Breast epithelium (tissue), 4 donors: ENCODE data around the gene SERPINB13. TPM values are rescaled to one million over a fixed set of nuclear protein-coding genes. Genes with fewer than 3 reads are reported as not detected.

ENCODE experiments used
- DNase-seq, 2 donors: peaks; one replicate each; pipeline ENCODE4 v3.0.0-alpha.2; 2019; ENCODE audit warnings: low spot score in 2 of 2
- H3K27ac ChIP-seq, 2 donors: fragments of 200-600 bp; sonication (generic) in 1 of 2; one replicate each; pipeline ENCODE4 v1.5.1; 2016 to 2019; ENCODE audit warnings: mild to moderate bottlenecking in 1 of 2
- H3K27me3 ChIP-seq, 2 donors: fragments of 200-600 bp; sonication (generic) in 1 of 2; one replicate each; pipeline versions ENCODE4 v1.5.1 to v1.6.0; 2017 to 2019; ENCODE audit warnings: control low read depth in 1 of 2, mild to moderate bottlenecking in 1 of 2
- H3K36me3 ChIP-seq: fragments of 200-600 bp; one replicate; pipeline ENCODE4 v1.5.1; 2019
- H3K4me1 ChIP-seq, 2 donors: fragments of 200-600 bp; sonication (generic); one replicate each; pipeline ENCODE4 v1.5.1; 2016 to 2019; ENCODE audit warnings: control low read depth in 1 of 2
- H3K4me3 ChIP-seq, 3 donors: fragments of 200-600 bp; sonication (generic); 1 replicate in 2 of 3; 2 replicates in 1 of 3; pipeline ENCODE4 v1.5.1; 2016 to 2019; ENCODE audit warnings: mild to moderate bottlenecking in 3 of 3, moderate library complexity in 2 of 3
- H3K9me3 ChIP-seq, 2 donors: fragments of 200-600 bp; sonication (generic) in 1 of 2; one replicate each; pipeline ENCODE4 v1.5.1; 2016 to 2019; ENCODE audit warnings: control low read depth in 1 of 2
- CTCF ChIP-seq, 3 donors: fragments of 450-650 bp; IDR thresholded peaks; one replicate each; pipeline ENCODE4 v1.5.1; 2016 to 2017; ENCODE audit warnings: antibody characterized with exemption in 3 of 3, mild to moderate bottlenecking in 3 of 3, moderate library complexity in 3 of 3
- POLR2A ChIP-seq: fragments of 450-650 bp; IDR thresholded peaks from one replicate; pipeline ENCODE4 v1.6.1; 2016; ENCODE audit warnings: antibody characterized with exemption, mild to moderate bottlenecking, moderate library complexity
- POLR2AphosphoS5 ChIP-seq, 3 donors: sonication (generic); formaldehyde crosslinking; IDR thresholded peaks; one replicate each; pipeline ENCODE4 v1.6.1; 2017; ENCODE audit warnings: antibody characterized with exemption in 3 of 3
- intact Hi-C: fragments of 100-400 bp; cut with DNase I; formaldehyde crosslinking; loops from one replicate; pipeline ENCODE4 v1.15.1; 2023; ENCODE audit warnings: low total_unique reads
- total RNA-seq, 3 donors: library from RNA; depleted of rRNA; stranded (reverse); fragments of >200 nt; gene quantifications; one replicate each; pipeline ENCODE4 v1.1.0, GENCODE V29; 2016

SERPINB13 gene
- total RNA-seq, 3 donors from 2014 or later, result not detected

- intact Hi-C loops, result no loop called here
- no peaks in the 10 kb centered on the region for H3K4me1 ChIP-seq
- no peak overlapping the region for H3K27ac ChIP-seq
- no peak overlapping the region for H3K4me3 ChIP-seq
- no peaks in the 10 kb centered on the region for H3K36me3 ChIP-seq
- no peak for DNase-seq
- TF ChIP-seq POLR2A (no peak), POLR2AphosphoS5 (IDR thresholded peaks at IDR 0.05) (no peak), CTCF (IDR thresholded peaks at IDR 0.05) (no peak)
- no peaks in the 10 kb centered on the region for H3K27me3 ChIP-seq
- no peaks in the 10 kb centered on the region for H3K9me3 ChIP-seq
Observed at GRCh38 chr18:63562284-63562683, 24.9 kb upstream of the SERPINB13 start.

GRCh38 chr18:63564021-63564420, 23.1 kb upstream of the SERPINB13 start:
- no peak overlapping the region for H3K27ac ChIP-seq
- no peaks in the 10 kb centered on the region for H3K4me1 ChIP-seq
- DNase-seq, result no peak
- H3K4me3 ChIP-seq, result no peak overlapping the region
- intact Hi-C loops, result no loop called here
- no peaks in the 10 kb centered on the region for H3K36me3 ChIP-seq
- TF ChIP-seq POLR2AphosphoS5 (IDR thresholded peaks at IDR 0.05), result no peak
- TF ChIP-seq POLR2A, result no peak
- TF ChIP-seq CTCF (IDR thresholded peaks at IDR 0.05), result no peak
- no peaks in the 10 kb centered on the region for H3K9me3 ChIP-seq
- no peaks in the 10 kb centered on the region for H3K27me3 ChIP-seq

DNA sequence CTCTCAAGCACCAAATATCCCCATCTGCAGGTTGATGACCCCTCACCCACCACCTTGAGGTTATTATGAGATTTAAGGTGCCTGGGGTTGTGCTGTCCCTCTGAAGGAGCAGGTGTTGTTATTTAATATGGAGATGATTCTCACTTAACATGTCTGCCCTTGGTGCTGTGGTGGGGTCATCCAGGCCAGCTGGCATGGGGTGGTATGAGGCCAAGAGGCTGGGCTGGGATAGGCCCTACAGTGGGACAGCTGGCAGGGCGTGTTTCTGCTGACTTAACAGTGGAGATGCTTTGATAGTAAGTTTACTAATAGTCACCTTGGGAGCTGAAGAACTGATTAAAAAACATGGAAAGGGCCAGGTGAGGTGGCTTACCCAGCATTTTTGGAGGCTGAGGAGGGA, 22.6 kb upstream of the SERPINB13 start:
- DNase-seq, result no peak
- H3K27ac ChIP-seq, result no peak overlapping the region
- no peaks in the 10 kb centered on the region for H3K27me3 ChIP-seq
- TF ChIP-seq CTCF (IDR thresholded peaks at IDR 0.05) (no peak), POLR2A (no peak), POLR2AphosphoS5 (IDR thresholded peaks at IDR 0.05) (no peak)
- intact Hi-C loops, result no loop called here
- no peaks in the 10 kb centered on the region for H3K4me1 ChIP-seq
- no peaks in the 10 kb centered on the region for H3K9me3 ChIP-seq
- H3K4me3 ChIP-seq, result no peak overlapping the region
- H3K36me3 ChIP-seq, result no peaks in the 10 kb centered on the region

DNA sequence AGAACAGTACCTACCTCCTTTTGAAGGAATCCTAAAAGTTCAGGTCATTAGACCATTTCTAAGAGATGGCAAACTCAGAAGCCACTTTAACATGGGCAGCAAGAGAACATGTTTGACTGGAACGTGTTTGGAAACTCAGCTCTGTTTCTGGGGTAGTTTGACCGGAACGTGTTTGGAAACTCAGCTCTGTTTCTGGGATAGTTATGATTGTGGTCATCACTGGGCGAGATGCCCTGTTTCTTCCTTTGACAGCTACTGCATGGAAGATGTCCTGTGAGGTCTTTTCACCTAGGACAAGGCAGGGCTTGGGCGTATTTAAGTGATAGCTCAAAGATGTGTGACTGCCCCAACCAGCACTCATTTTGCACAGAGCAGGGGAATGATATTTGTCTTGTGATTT, 19.9 kb upstream of the SERPINB13 start:
- Histone ChIP-seq H3K4me3 (no peak overlapping the region), H3K27me3 (no peaks in the 10 kb centered on the region), H3K9me3 (no peaks in the 10 kb centered on the region), H3K4me1 (no peaks in the 10 kb centered on the region), H3K36me3 (no peaks in the 10 kb centered on the region), H3K27ac (no peak overlapping the region)
- TF ChIP-seq CTCF (IDR thresholded peaks at IDR 0.05), result no peak
- no peak for TF ChIP-seq POLR2AphosphoS5 (IDR thresholded peaks at IDR 0.05)
- TF ChIP-seq POLR2A, result no peak
- no peak for DNase-seq
- intact Hi-C loops, result no loop called here

- TF ChIP-seq POLR2AphosphoS5 (IDR thresholded peaks at IDR 0.05) (no peak), POLR2A (no peak), CTCF (IDR thresholded peaks at IDR 0.05) (no peak)
Observed at GRCh38 chr18:63567825-63568224, 19.3 kb upstream of the SERPINB13 start.

More at GRCh38 chr18:63567825-63568224, 19.3 kb upstream of the SERPINB13 start:
- H3K4me3 ChIP-seq, result no peak overlapping the region
- no peaks in the 10 kb centered on the region for H3K27me3 ChIP-seq
- no peaks in the 10 kb centered on the region for H3K36me3 ChIP-seq
- no peak for DNase-seq
- no peak overlapping the region for H3K27ac ChIP-seq
- H3K4me1 ChIP-seq, result no peaks in the 10 kb centered on the region
- intact Hi-C loops, result no loop called here
- H3K9me3 ChIP-seq, result no peaks in the 10 kb centered on the region
